ENCODE measurements around the gene ABCD2.
A peak's percentile ranks its signal among the peaks of the same experiment; 100 is the strongest.
"Not testable (repeated sequence)": the region's sequence is repeated elsewhere in the genome, so short reads cannot be mapped to it uniquely, and the experiment has no call there.

The ABCD2 gene

GRCh38 chr12:39619660-39620433 is at the start of gene ABCD2:
TSS of gene ABCD2 (minus strand) at chr12:39619803. CDS start at chr12:39619615, 188 bp downstream.
- peak; percentile 28 to 60 for DNase-seq (ENCODE audit: low read depth in 2 of 2)

GRCh38 chr12:39660101-39660500 is 40.5 kb upstream of the ABCD2 start:
- DNase-seq (ENCODE audit: low read depth in 2 of 2) = no peak

DNA sequence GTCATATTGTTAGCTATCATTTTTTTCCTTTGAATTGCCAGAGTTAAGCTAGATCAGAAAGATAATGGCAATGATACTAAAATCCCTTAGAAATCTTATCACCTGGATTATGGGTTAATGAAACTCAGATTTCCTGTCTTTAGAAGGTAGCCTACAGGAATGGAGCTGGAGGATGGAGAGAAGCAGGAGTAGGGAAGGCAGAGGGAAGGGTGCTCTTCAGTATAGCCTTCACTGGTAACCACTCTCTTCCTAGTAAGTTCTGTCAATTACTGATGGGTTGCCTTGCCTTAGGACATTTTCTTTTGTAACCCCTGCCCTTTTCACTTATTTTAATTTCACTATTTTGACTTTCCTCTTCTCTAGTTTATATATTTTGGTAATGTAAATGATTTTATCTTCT is 27.8 kb upstream of the ABCD2 start:
- DNase-seq (ENCODE audit: low read depth in 2 of 2) = no peak

DNA sequence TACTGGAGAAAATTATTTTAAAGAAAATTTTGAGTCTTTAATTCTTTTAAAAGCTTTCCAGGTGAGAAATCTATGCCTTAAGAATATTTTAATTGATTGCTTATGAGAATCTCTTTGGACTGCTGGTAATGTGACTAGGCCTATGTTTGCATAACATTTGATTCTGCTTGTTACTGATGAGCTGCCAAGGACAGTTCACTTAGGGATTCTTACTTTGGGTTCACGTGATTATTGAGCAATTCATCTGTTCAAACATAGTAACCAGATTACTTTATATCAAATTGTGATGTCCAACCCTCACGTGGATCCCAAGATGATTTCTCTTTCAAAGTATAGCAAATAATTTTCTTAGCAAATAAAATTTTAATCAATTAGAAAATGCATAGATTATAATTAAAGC is 27.4 kb upstream of the ABCD2 start:
- DNase-seq (ENCODE audit: low read depth in 2 of 2) = no peak

DNA sequence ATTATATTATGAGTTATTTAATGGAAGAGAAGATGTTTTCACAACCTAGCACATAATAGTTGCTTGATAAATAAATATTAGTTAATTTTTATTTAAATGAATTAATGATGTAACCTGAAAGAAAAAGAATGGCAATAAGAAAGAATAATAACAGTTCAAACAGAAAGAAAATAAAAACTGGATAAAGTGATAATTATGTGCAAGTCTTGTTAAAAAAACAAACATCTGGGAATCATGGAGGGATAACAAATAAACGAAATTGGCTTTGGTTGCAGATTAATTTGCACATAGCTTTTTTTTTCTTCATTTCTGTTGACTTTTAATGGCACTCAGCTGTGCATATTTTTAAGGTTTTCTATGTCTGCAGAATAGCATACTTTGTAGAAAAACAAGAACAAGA is 23.4 kb upstream of the ABCD2 start:
- no peak for DNase-seq (ENCODE audit: low read depth in 2 of 2)

GRCh38 chr12:39638840-39639239 is 19.2 kb upstream of the ABCD2 start:
- DNase-seq (ENCODE audit: low read depth in 2 of 2) = no peak

DNA sequence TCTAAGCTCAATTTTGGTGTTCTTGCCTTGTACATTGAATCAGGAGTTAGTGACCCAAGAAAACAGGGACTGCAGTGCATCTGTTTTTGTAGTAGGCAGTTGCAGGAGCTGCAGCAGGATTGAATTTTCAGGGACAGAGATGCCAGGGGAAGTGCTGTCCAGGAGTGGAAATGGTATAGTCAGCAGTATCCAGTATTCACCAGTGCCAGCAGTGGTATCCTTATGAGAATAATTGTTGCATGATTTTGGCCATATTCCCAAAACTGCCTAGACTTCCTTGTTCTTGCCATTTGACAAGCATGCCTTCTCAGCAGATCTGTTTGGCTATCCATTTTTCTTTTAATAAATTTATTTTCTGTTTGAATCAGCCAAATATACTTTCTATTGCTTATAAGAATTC is 18.6 kb upstream of the ABCD2 start:
- no peak for DNase-seq (ENCODE audit: low read depth in 2 of 2)

DNA sequence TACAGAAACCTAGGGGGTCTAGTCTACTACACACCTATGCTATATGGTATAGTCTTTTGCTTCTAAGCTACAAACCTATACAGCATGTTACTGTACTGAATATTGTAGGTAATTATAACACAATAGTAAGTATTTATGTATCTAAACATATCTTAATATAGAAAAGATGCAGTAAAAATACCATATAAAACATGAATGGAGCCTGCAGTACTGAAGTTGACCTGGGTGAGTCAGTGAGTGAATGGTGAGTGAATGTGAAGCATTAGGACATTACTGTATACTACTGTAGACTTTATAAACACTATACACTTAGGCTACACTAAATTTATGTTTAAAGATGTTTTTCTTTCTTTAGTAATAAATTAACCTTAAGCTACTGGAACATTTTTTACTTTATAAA is 13.1 kb upstream of the ABCD2 start:
- no peak for DNase-seq (ENCODE audit: low read depth in 2 of 2)

DNA sequence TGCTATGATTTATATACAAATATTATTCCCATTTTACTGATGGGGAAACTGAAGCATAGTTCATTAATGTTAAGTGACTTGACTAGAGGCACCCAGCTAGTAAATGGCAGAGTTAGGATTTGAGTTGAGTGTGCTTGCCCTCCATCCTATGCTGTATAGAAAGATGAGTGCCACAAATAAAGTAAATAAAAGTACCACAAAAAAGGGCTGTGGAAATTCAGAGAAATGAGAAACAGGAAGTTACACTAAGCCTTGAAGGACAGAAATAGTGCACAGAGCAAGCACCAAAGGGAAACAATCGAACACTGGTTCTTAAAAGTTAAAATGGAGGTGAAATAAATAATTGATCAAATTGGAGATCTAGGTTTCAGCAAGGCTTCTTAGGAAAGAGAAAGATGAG is 9.2 kb upstream of the ABCD2 start:
- DNase-seq (ENCODE audit: low read depth in 2 of 2) = no peak

DNA sequence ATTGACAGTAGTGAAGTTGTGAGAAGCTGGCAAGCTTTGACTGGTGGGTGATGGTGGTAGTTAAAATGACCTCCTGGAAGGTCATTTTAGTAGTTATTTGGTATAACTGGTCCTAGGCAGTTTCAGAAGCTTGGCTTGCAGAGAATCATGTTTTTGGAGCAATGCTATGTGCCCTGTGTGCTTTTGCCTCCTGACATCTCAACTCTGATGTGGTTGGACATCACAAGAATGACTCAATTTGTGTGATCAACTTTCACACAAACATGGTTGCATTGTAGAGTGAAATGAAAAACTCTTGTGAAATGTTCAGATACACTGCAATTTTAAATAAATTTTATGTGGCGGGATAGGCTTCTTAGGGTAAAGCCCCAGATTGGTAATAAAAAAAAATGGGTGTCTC is 8.3 kb upstream of the ABCD2 start:
- DNase-seq (ENCODE audit: low read depth in 2 of 2) = no peak

- no peak for DNase-seq (ENCODE audit: low read depth in 2 of 2)
These were observed 6.6 kb upstream of the ABCD2 start for GRCh38 chr12:39626033-39626814.

GRCh38 chr12:39623919-39624318 is 4.3 kb upstream of the ABCD2 start:
- no peak for DNase-seq (ENCODE audit: low read depth in 2 of 2)

GRCh38 chr12:39623160-39623559 is 3.6 kb upstream of the ABCD2 start:
- not testable (repeated sequence) for DNase-seq (ENCODE audit: low read depth in 2 of 2)

GRCh38 chr12:39622306-39622705 is 2.7 kb upstream of the ABCD2 start:
- DNase-seq (ENCODE audit: low read depth in 2 of 2) = no peak

DNA sequence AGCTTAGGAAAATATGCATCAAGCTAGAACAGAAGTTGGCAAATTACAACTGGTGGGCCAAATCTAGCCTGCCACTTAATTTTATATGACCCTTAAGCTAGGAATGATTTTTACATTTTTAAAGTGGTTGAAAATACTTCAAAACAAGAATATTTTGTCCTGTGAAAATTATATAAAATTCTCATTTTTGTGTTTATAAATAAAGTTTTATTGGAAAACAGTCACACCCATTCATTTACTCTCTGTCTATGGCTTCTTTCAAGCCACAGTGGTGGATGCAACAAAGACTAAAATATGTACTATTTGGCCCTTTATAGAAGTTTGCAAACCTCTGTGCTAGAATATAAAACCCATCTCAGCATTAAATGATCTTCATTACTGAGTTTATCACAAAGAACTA is 2.1 kb upstream of the ABCD2 start:
- DNase-seq (ENCODE audit: low read depth in 2 of 2) = no peak

GRCh38 chr12:39620659-39621658 is 1.4 kb upstream of the ABCD2 start:
- DNase-seq (ENCODE audit: low read depth in 2 of 2) = peak; percentile 15 to 42

- DNase-seq (ENCODE audit: low read depth in 2 of 2) = no peak
These were observed 315 bp downstream of the ABCD2 start for GRCh38 chr12:39619316-39619659.

GRCh38 chr12:39618701-39619100 is 902 bp downstream of the ABCD2 start:
- no peak for DNase-seq (ENCODE audit: low read depth in 2 of 2)

GRCh38 chr12:39617887-39618286 is 1.7 kb downstream of the ABCD2 start:
- DNase-seq (ENCODE audit: low read depth in 2 of 2) = no peak

DNA sequence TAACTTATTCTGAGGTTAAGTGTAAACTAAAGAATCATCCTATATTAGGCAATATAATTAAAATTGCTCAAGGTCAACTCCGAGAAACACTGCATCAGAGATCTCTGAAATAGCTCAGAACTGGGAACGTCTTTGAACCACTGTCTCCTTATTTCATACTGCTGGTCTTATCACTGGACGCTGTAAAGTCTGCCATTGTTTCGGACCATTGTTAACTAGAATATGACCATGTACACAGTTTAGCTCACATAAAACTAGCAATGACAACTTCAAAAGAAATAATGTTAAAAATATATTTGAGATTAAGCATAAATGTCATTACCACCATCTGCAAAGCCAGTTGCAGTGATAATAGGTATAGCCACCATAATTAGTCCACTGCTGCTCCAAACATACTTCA is 2.9 kb downstream of the ABCD2 start:
- no peak for DNase-seq (ENCODE audit: low read depth in 2 of 2)

GRCh38 chr12:39616251-39616650 is 3.4 kb downstream of the ABCD2 start:
- no peak for DNase-seq (ENCODE audit: low read depth in 2 of 2)

- no peak for DNase-seq (ENCODE audit: low read depth in 2 of 2)
These were observed 6.1 kb downstream of the ABCD2 start for GRCh38 chr12:39613525-39613924.
